ENCODE measurements around the gene LSM10.
A peak's percentile ranks its signal among the peaks of the same experiment; 100 is the strongest.

Gene LSM10

DNA sequence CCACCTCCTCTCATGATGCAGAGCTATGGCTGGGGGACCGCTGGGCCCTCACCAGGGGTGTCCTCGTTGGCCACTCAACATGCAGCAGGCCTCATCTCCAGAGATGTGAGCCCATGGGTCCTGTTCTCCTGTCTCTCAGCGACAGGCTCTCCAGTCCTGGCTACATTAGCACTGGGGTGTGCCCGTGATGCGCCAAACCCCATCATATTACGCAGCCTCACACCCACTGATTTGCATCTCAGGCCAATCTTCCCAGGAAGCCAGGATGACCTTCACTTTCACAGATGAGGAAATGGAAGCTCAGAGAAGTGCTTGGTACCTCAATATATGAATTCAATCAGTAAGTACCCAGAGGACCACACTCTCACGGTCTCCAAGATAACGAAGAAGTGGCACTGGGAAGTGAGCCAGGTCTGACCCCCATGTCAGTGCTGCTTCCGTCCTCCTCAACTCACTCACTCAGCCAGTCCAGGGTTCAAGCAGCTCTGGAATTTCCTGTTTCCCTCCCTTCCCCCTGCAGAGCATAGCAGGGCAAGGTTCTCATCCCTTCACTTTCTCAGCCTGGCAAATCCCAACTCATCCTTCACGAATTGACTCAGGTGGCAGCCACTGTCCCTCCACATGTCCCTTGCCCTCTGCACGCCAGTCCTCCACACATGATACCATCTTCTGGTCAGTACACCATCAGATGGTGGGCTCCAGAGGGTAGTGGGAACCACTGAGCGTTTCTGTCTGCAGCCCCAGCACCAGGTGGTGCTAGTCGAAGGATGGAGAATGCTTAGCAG, 45.4 kb downstream of the LSM10 start:
- no peak; the same call in 1 of the 2 replicates for TF ChIP-seq CTCF (IDR thresholded peaks at IDR 0.05; ENCODE audit: low read depth, low read length)
- no peak for DNase-seq (ENCODE audit: extremely low read depth, low read depth)

DNA sequence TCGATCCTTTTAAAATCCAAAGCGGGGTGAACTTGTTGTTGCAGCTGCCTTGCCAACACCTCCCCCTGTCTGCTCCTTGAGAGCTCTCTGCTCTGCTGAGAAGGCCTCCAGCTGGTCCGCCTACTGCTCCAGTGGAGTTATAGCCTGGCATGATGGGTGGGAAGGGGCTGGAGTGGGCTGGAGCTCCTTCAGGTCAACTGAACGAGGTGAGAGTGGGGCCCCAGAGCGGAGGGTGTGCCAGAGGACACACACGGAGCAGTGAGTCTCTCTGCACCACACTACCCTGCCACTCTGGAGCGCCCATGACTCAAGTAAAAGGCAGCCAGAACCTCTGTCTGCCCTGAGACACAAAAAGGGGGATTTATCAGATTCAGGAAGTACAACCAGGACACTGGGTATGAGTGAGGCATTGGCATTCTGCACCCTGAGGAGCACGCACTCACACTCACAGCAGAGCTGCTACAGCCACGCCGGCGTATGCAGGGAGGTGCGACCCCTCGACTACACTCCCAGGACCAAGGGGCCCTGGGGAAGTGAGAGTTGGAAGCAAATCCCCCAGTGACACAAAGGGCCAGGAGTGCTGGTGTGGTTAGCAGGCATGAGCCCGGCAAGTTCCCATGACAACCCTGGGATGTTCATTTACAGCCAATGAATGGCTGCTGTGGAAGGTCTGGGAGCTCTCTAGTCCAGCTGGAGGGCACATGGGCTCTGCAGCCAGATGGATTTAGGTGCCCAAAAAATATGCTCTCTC, 46.3 kb downstream of the LSM10 start:
- peak; percentile 59 for DNase-seq (ENCODE audit: extremely low read depth, low read depth)
- TF ChIP-seq CTCF (IDR thresholded peaks at IDR 0.05; ENCODE audit: low read depth, low read length) = peak; percentile 16

DNA sequence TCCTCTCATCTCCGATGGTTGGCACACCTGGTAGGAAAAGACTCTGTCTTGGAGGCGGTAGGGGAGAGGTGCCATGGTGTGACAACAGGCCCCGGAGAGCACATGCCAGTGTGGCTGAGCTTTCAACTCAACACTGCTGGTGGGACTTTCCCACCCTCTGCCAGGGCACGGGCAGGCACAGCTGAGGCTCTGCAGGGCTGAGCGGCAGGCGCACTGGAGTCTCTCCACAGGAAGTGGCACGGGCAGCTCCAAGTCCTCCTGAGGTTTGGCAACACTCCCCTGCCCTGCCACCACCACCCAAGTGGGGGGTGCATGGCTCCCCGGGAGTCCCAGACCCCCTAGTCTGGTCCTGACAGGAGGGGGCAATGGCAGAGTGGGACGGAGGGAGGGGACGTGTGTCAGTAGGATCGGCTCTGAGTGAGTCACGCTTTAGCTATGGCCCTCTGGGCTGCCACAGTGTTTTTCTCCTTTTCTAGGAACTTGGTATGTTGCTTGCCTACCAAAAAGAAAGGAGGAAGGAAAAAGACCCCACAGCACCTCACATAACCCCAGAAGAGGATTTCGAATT, 47.0 kb downstream of the LSM10 start:
- no peak for DNase-seq (ENCODE audit: extremely low read depth, low read depth)
- TF ChIP-seq CTCF (IDR thresholded peaks at IDR 0.05; ENCODE audit: low read depth, low read length) = no peak

DNA sequence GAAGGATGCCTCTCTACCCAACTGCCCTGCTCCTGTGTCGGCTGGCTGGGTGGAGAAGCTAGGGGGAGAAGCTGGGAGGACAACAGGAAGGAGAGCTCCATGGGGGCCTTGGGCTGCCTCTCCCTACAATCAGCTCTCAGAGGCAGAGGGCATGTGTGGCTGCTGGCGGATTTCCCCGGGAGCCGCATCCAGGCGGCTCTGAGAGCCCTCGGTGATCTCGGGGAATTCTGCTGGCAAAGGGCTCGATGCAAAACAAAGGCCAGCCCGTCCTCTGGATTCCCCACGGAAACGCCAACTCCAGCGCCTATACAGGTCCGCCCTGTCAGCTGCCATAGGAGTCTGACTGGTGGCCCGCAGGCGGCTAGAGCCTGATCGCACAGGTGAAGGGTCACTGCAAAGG, 47.9 kb downstream of the LSM10 start:
- no peak for DNase-seq (ENCODE audit: extremely low read depth, low read depth)
- no peak for TF ChIP-seq CTCF (IDR thresholded peaks at IDR 0.05; ENCODE audit: low read depth, low read length)

DNA sequence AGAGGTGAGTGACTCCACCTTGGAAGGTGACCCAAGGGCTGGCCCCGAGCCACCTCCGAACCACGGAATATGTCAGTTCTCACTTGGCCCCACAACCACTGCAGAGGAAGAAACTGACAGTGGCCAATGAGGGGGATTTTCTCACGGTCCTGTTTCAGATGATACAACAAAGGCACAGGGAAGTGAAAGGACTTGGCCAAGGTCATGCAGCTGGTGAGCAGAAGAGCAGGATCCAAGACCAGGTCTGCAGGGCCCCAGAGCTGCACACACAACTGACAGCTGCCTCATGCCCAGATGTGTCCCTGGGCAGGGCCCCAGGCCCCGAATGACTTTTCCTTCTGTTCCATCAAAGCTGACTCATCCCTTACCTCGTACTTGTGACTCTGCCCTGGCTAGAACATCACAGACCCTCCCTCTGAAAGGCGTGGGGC, 48.5 kb downstream of the LSM10 start:
- TF ChIP-seq CTCF (IDR thresholded peaks at IDR 0.05; ENCODE audit: low read depth, low read length) = no peak
- DNase-seq (ENCODE audit: extremely low read depth, low read depth) = no peak

DNA sequence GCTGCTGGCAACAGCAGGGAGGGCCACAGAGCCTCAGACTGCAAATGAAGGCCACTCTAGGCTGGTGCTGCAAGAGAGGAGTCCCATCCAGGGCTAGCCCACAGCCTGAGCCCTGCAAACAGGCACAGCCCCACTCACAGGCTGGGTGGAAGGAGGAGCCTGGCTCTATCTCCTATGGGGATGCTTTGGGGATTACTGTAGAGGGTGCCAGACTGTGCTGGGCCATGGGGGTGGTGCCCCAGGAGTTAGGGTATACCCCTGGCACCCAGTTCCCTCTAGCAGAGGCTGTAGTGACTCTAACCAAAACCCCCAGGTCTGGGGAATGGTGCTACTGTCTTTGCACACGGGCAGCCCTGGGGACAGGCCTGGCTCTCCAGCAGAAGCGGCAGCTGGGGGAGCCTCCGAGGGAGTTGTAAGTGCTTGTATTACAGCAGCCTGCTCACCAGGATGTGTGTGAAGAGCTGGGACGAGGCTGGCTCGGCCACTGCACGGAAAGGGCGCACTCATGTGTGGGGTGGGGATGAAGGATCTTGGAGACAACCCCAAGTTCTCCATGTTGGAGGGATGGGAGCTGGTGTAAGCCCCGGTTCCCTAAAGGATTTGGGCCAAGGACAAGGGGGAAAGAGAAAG, 50.9 kb downstream of the LSM10 start:
- no peak for DNase-seq (ENCODE audit: extremely low read depth, low read depth)
- no peak for TF ChIP-seq CTCF (IDR thresholded peaks at IDR 0.05; ENCODE audit: low read depth, low read length)
